ENCODE results near the gene ADRA2A. TPM values are rescaled to one million over a fixed set of nuclear protein-coding genes. Genes with fewer than 3 reads are reported as not detected.
A peak's percentile ranks its signal among the peaks of the same experiment; 100 is the strongest.

Gene ADRA2A
- total and polyA plus RNA-seq, 3 experiments from 2014 or later: not detected

- Histone ChIP-seq H3K9me3 (ENCODE audit: low read length) (no peaks in the 10 kb centered on the region), H3K27ac (ENCODE audit: low read depth, low read length) (no peak overlapping the region), H3K36me3 (ENCODE audit: insufficient read depth, low read length) (no peaks in the 10 kb centered on the region), H3K4me3 (ENCODE audit: low read length) (no peak overlapping the region), H3K27me3 (ENCODE audit: insufficient read depth, low read length, poor library complexity, severe bottlenecking) (peaks cover 25% of the 10 kb centered on the region), H3K4me1 (ENCODE audit: insufficient read depth, low read length) (no peaks in the 10 kb centered on the region)
- Mint-ChIP-seq H3K27me3 (peaks cover 40 to 44% of the 10 kb centered on the region in 2 donors), H3K9me3 (peaks cover 0 to 5% (median 0%) of the 10 kb centered on the region in 5 donors), H3K4me1 (peaks cover 13 to 31% (median 14%) of the 10 kb centered on the region in 3 donors), H3K4me3 (peak overlapping the region in 6 of 7 donors; percentile 8 to 72 (median 66)), H3K27ac (peak overlapping the region in 1 of 8 donors; percentile 31), H3K36me3 (peaks cover 0 to 9% (median 0%) of the 10 kb centered on the region in 3 donors)
- POLR2A ChIA-PET: no interaction called here
- no peak for DNase-seq
- CTCF ChIA-PET: no interaction called here
Observed at GRCh38 chr10:111079241-111079760, 2.5 kb downstream of the ADRA2A start.

- H3K4me3 Mint-ChIP-seq: peak overlapping the region in 6 of 7 donors; percentile 8 to 70 (median 46)
- peaks cover 23% of the 10 kb centered on the region for H3K27me3 ChIP-seq (ENCODE audit: insufficient read depth, low read length, poor library complexity, severe bottlenecking)
- POLR2A ChIA-PET: no interaction called here
Observed at GRCh38 chr10:111079781-111080180, 3.0 kb downstream of the ADRA2A start.

GRCh38 chr10:111080224-111080623, 3.4 kb downstream of the ADRA2A start:
- Mint-ChIP-seq H3K9me3 (peaks cover 0 to 6% (median 0%) of the 10 kb centered on the region in 5 donors), H3K4me1 (peaks cover 13 to 31% (median 14%) of the 10 kb centered on the region in 3 donors), H3K27me3 (peaks cover 33 to 39% of the 10 kb centered on the region in 2 donors), H3K27ac (no peak overlapping the region), H3K4me3 (peak overlapping the region in 5 of 7 donors; percentile 8 to 61 (median 46)), H3K36me3 (peaks cover 0 to 9% (median 0%) of the 10 kb centered on the region in 3 donors)
- DNase-seq: no peak
- Histone ChIP-seq H3K36me3 (ENCODE audit: insufficient read depth, low read length) (no peaks in the 10 kb centered on the region), H3K4me1 (ENCODE audit: insufficient read depth, low read length) (no peaks in the 10 kb centered on the region), H3K9me3 (ENCODE audit: low read length) (no peaks in the 10 kb centered on the region), H3K4me3 (ENCODE audit: low read length) (no peak overlapping the region), H3K27ac (ENCODE audit: low read depth, low read length) (no peak overlapping the region), H3K27me3 (ENCODE audit: insufficient read depth, low read length, poor library complexity, severe bottlenecking) (peaks cover 18% of the 10 kb centered on the region)
- ChIA-PET CTCF (interaction anchor here (0.6 kb wide), 1 partner anchor 408 kb away, joined by 3 read pairs; no protein-coding TSS in a partner anchor), POLR2A (no interaction called here)

More at GRCh38 chr10:111079781-111080180, 3.0 kb downstream of the ADRA2A start:
- Mint-ChIP-seq H3K27ac (peak overlapping the region in 1 of 8 donors; percentile 11), H3K27me3 (peaks cover 35 to 41% of the 10 kb centered on the region in 2 donors), H3K4me1 (peaks cover 13 to 31% (median 14%) of the 10 kb centered on the region in 3 donors), H3K36me3 (peaks cover 0 to 9% (median 0%) of the 10 kb centered on the region in 3 donors), H3K9me3 (peaks cover 0 to 6% (median 0%) of the 10 kb centered on the region in 5 donors)
- Histone ChIP-seq H3K9me3 (ENCODE audit: low read length) (no peaks in the 10 kb centered on the region), H3K4me1 (ENCODE audit: insufficient read depth, low read length) (no peaks in the 10 kb centered on the region), H3K36me3 (ENCODE audit: insufficient read depth, low read length) (no peaks in the 10 kb centered on the region), H3K4me3 (ENCODE audit: low read length) (no peak overlapping the region), H3K27ac (ENCODE audit: low read depth, low read length) (no peak overlapping the region)
- CTCF ChIA-PET: no interaction called here
- DNase-seq: no peak

- Histone ChIP-seq H3K4me1 (ENCODE audit: insufficient read depth, low read length) (no peaks in the 10 kb centered on the region), H3K27me3 (ENCODE audit: insufficient read depth, low read length, poor library complexity, severe bottlenecking) (peaks cover 9% of the 10 kb centered on the region), H3K27ac (ENCODE audit: low read depth, low read length) (no peak overlapping the region), H3K9me3 (ENCODE audit: low read length) (no peaks in the 10 kb centered on the region), H3K36me3 (ENCODE audit: insufficient read depth, low read length) (no peaks in the 10 kb centered on the region), H3K4me3 (ENCODE audit: low read length) (no peak overlapping the region)
- ChIA-PET CTCF (no interaction called here), POLR2A (no interaction called here)
- no peak for DNase-seq
- Mint-ChIP-seq H3K4me3 (no peak overlapping the region), H3K27ac (no peak overlapping the region), H3K4me1 (peaks cover 11 to 22% (median 13%) of the 10 kb centered on the region in 3 donors), H3K27me3 (peaks cover 23 to 31% of the 10 kb centered on the region in 2 donors), H3K36me3 (peaks cover 0 to 9% (median 0%) of the 10 kb centered on the region in 3 donors), H3K9me3 (peaks cover 0 to 6% (median 0%) of the 10 kb centered on the region in 5 donors)
Observed at GRCh38 chr10:111081595-111081994, 4.8 kb downstream of the ADRA2A start.

GRCh38 chr10:111082102-111082975, 5.5 kb downstream of the ADRA2A start:
- H3K4me3 Mint-ChIP-seq: no peak overlapping the region
- H3K27ac Mint-ChIP-seq: no peak overlapping the region
- H3K4me3 ChIP-seq (ENCODE audit: low read length): no peak overlapping the region
- H3K36me3 Mint-ChIP-seq: peaks cover 0 to 9% (median 0%) of the 10 kb centered on the region in 3 donors
- no peaks in the 10 kb centered on the region for H3K36me3 ChIP-seq (ENCODE audit: insufficient read depth, low read length)
- ChIA-PET POLR2A (no interaction called here), CTCF (no interaction called here)
- no peak for DNase-seq
- H3K27ac ChIP-seq (ENCODE audit: low read depth, low read length): no peak overlapping the region
- peaks cover 5% of the 10 kb centered on the region for H3K27me3 ChIP-seq (ENCODE audit: insufficient read depth, low read length, poor library complexity, severe bottlenecking)
- H3K4me1 Mint-ChIP-seq: peaks cover 11 to 20% (median 13%) of the 10 kb centered on the region in 3 donors
- no peaks in the 10 kb centered on the region for H3K4me1 ChIP-seq (ENCODE audit: insufficient read depth, low read length)
- peaks cover 26 to 36% of the 10 kb centered on the region in 2 donors for H3K27me3 Mint-ChIP-seq
- H3K9me3 Mint-ChIP-seq: peaks cover 0 to 6% (median 0%) of the 10 kb centered on the region in 5 donors
- H3K9me3 ChIP-seq (ENCODE audit: low read length): no peaks in the 10 kb centered on the region

- no peak for DNase-seq
- Histone ChIP-seq H3K9me3 (ENCODE audit: low read length) (no peaks in the 10 kb centered on the region), H3K4me1 (ENCODE audit: insufficient read depth, low read length) (no peaks in the 10 kb centered on the region), H3K36me3 (ENCODE audit: insufficient read depth, low read length) (no peaks in the 10 kb centered on the region), H3K27ac (ENCODE audit: low read depth, low read length) (no peak overlapping the region), H3K27me3 (ENCODE audit: insufficient read depth, low read length, poor library complexity, severe bottlenecking) (no peaks in the 10 kb centered on the region), H3K4me3 (ENCODE audit: low read length) (no peak overlapping the region)
- Mint-ChIP-seq H3K4me1 (peaks cover 9 to 12% (median 9%) of the 10 kb centered on the region in 3 donors), H3K9me3 (peaks cover 0 to 6% (median 0%) of the 10 kb centered on the region in 5 donors), H3K27me3 (peaks cover 22 to 29% of the 10 kb centered on the region in 2 donors), H3K36me3 (peaks cover 0 to 9% (median 0%) of the 10 kb centered on the region in 3 donors), H3K4me3 (no peak overlapping the region), H3K27ac (no peak overlapping the region)
- ChIA-PET CTCF (no interaction called here), POLR2A (no interaction called here)
Observed at GRCh38 chr10:111083222-111084095, 6.6 kb downstream of the ADRA2A start.

- POLR2A ChIA-PET: no interaction called here
- Histone ChIP-seq H3K27ac (ENCODE audit: low read depth, low read length) (no peak overlapping the region), H3K4me3 (ENCODE audit: low read length) (no peak overlapping the region)
Observed at GRCh38 chr10:111084366-111085255, 7.8 kb downstream of the ADRA2A start.

More at GRCh38 chr10:111084366-111085255, 7.8 kb downstream of the ADRA2A start:
- Mint-ChIP-seq H3K36me3 (peaks cover 0 to 7% (median 0%) of the 10 kb centered on the region in 3 donors), H3K27ac (no peak overlapping the region), H3K4me1 (peaks cover 3 to 6% (median 4%) of the 10 kb centered on the region in 3 donors), H3K27me3 (peaks cover 18 to 27% of the 10 kb centered on the region in 2 donors), H3K4me3 (no peak overlapping the region), H3K9me3 (peaks cover 0 to 4% (median 0%) of the 10 kb centered on the region in 5 donors)
- no peak for DNase-seq
- CTCF ChIA-PET: no interaction called here
- Histone ChIP-seq H3K27me3 (ENCODE audit: insufficient read depth, low read length, poor library complexity, severe bottlenecking) (no peaks in the 10 kb centered on the region), H3K4me1 (ENCODE audit: insufficient read depth, low read length) (no peaks in the 10 kb centered on the region), H3K9me3 (ENCODE audit: low read length) (no peaks in the 10 kb centered on the region), H3K36me3 (ENCODE audit: insufficient read depth, low read length) (no peaks in the 10 kb centered on the region)
